Measurements from ENCODE around the gene KDELR1. TPM values are rescaled to one million over a fixed set of nuclear protein-coding genes. Genes with fewer than 3 reads are reported as not detected.

KDELR1 gene
- total RNA-seq, 1 experiment from 2014 or later: 198 TPM

- no peak overlapping the region for H4K8ac ChIP-seq (replicated peaks; ENCODE audit: insufficient read length, low read depth, low read length)
- Mint-ChIP-seq H3K4me3 (no peak overlapping the region), H3K4me1 (no peaks in the 10 kb centered on the region)
These were observed 12.3 kb downstream of the KDELR1 start for GRCh38 chr19:48379058-48379457.

More at GRCh38 chr19:48379058-48379457, 12.3 kb downstream of the KDELR1 start:
- Histone ChIP-seq H3K14ac (ENCODE audit: insufficient read depth, low read length) (no peak overlapping the region), H2BK15ac (ENCODE audit: low read depth, low read length) (no peak overlapping the region), H2AK5ac (ENCODE audit: insufficient read length, low read length) (no peak overlapping the region), H3K4ac (ENCODE audit: low read depth, low read length) (no peak overlapping the region), H3K79me1 (ENCODE audit: insufficient read depth, low read depth, low read length, poor library complexity, severe bottlenecking) (no peaks in the 10 kb centered on the region), H2BK5ac (ENCODE audit: insufficient read length, low read length) (no peak overlapping the region), H3K56ac (ENCODE audit: insufficient read length, low read depth, low read length) (no peak overlapping the region), H3K27ac (ENCODE audit: insufficient read length, low read depth, low read length) (no peak overlapping the region), H3T11ph (ENCODE audit: low read length) (no peak overlapping the region), H4K91ac (ENCODE audit: insufficient read length, low read depth, low read length) (no peak overlapping the region), H2BK12ac (ENCODE audit: insufficient read length, low read depth, low read length) (no peak overlapping the region), H3K27me3 (ENCODE audit: insufficient read depth, low read length) (no peaks in the 10 kb centered on the region), H3K9ac (ENCODE audit: extremely low read depth, insufficient read length, low read length) (no peak overlapping the region), H3K9me3 (ENCODE audit: control insufficient read depth, low read depth, low read length) (no peaks in the 10 kb centered on the region), H3K79me2 (ENCODE audit: insufficient read depth, low read length) (no peaks in the 10 kb centered on the region), H4K5ac (ENCODE audit: insufficient read length, low read depth, low read length) (no peak overlapping the region), H2BK120ac (ENCODE audit: low read depth, low read length, poor library complexity, severe bottlenecking) (no peak overlapping the region), H2AFZ (ENCODE audit: low read length) (no peak overlapping the region), H3K23me2 (ENCODE audit: insufficient read length, low read depth, low read length, poor library complexity, severe bottlenecking) (no peaks in the 10 kb centered on the region), H2BK20ac (ENCODE audit: low read depth, low read length, poor library complexity, severe bottlenecking) (no peak overlapping the region), H3K18ac (ENCODE audit: insufficient read length, low read depth, low read length) (no peak overlapping the region), H4K20me1 (ENCODE audit: control insufficient read depth, insufficient read depth, insufficient read length) (no peaks in the 10 kb centered on the region), H3K23ac (ENCODE audit: insufficient read length, low read depth, low read length) (no peak overlapping the region), H3K4me2 (ENCODE audit: insufficient read depth, insufficient read length, low read length) (no peak overlapping the region), H3K4me1 (ENCODE audit: insufficient read depth, low read length) (no peaks in the 10 kb centered on the region)
- TF ChIP-seq CTCF (conservative IDR thresholded peaks at IDR 0.05): no peak
- no CpG with 5 or more reads among the region's 5 CpGs for WGBS (ENCODE audit: extremely low coverage, insufficient read length, low lambda C conversion rate)
- no peaks in the 10 kb centered on the region for H3K9me3 Mint-ChIP-seq
- H3K36me3 Mint-ChIP-seq (ENCODE audit: insufficient read depth in 1 of 3, low read depth in 3 of 3): peaks cover 22 to 28% (median 25%) of the 10 kb centered on the region in 3 experiments
- no peak for DNase-seq
- peak overlapping the region in 2 of 3 experiments; percentile 40 to 53; a peak in 3 of 7 replicates for H3K27ac Mint-ChIP-seq
- H3K27me3 Mint-ChIP-seq (ENCODE audit: low read depth): peaks cover 14% of the 10 kb centered on the region
